CD4-positive, alpha-beta T cell treated with Interferon alpha-2 for 1 hour (primary cell): Measurements from ENCODE around the gene TMEM192.
A peak's percentile ranks its signal among the peaks of the same experiment; 100 is the strongest.
"Not testable (repeated sequence)": the region's sequence is repeated elsewhere in the genome, so short reads cannot be mapped to it uniquely, and the experiment has no call there.

Source experiments
- DNase-seq, 2 donors: peaks; one replicate each; pipeline ENCODE4 v3.0.0-alpha.2; 2020 to 2022

The TMEM192 gene

GRCh38 chr4:165112368-165113121, at the start of gene TMEM192:
TSS of gene TMEM192 (minus strand) at chr4:165112860. CDS start at chr4:165112773, 87 bp downstream.
- peak; percentile 88 to 93 for DNase-seq

DNA sequence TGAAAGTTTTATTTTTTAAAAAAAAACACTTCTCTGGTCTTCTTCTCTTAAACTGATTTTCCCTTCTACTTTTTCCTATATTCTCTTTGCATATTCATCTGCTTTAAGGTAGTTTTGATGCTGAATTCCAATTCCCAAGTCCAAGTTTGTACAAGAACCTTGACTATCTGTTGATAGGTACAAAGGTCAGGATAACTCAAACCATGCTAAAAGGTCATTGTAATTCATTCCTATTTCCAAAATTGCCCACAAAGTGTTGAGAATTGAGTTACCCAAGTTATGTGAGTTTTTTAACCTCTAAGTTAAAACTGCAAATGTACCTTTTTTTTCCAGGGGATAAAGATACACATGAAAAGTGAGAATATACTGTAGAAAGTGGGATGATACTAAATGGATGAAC, 46.1 kb upstream of the TMEM192 start:
- no peak for DNase-seq

GRCh38 chr4:165156906-165157305, 44.2 kb upstream of the TMEM192 start:
- DNase-seq: no peak

- DNase-seq: no peak
These were observed 41.8 kb upstream of the TMEM192 start for GRCh38 chr4:165154482-165154881.

DNA sequence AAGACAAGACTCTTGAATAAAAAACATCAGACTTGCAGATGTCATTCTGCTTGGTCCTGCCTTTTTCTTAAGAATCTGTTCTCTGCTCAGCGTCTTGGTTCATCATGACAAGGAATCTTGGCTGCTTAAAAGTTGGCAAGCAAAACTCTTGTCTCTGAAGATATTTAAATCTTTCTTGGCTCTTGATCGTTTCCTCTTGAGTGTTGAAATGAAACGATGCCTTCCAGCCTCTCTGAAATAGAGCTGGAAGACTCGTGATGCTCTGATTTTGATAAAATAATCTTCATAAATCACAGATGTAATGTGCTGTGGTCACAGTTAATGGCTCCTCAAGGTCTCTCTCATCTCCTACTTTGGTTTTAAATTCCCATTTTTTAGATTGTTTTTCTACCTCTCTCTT, 39.9 kb upstream of the TMEM192 start:
- DNase-seq: no peak

DNA sequence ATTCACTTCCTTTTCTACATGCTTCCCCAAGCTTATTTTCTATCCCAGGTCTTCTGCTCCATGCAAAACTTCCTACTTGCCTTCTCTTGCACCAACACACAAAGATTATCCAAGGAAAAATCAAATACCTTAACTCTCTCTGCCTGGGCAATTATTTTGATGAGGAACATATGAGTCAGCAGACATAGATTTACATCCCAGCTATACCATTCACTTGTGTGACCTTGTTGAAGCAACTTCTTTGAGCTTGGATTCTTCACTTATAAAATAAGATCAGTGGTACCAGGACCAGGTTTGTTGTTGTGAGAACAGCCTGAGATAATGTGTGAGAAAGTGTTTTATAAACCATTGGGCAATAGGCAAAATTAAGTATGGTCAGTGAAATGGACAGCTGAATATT, 39.1 kb upstream of the TMEM192 start:
- DNase-seq: no peak

DNA sequence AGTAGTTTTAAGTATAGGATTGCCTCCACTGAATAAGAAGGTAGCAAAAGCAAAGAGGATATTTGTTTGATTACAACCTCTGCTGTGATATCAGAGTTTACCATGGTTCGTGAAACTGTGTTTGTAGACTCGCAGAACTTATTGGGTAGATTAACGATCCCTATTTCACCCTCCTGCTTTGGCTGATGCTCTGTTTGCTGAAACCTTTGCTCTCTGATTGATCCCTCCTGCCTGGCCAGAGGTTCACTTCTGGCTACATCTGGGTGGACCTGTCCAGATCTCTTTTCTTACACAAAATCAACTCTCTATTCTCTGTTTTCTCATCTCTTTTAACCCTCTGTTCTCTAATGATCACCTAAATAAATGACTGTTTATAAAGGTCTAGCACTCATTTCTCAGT, 37.9 kb upstream of the TMEM192 start:
- no peak for DNase-seq

- DNase-seq: no peak
These were observed 26.2 kb upstream of the TMEM192 start for GRCh38 chr4:165138843-165139242.

- DNase-seq: no peak
These were observed 24.5 kb upstream of the TMEM192 start for GRCh38 chr4:165137205-165137604.

DNA sequence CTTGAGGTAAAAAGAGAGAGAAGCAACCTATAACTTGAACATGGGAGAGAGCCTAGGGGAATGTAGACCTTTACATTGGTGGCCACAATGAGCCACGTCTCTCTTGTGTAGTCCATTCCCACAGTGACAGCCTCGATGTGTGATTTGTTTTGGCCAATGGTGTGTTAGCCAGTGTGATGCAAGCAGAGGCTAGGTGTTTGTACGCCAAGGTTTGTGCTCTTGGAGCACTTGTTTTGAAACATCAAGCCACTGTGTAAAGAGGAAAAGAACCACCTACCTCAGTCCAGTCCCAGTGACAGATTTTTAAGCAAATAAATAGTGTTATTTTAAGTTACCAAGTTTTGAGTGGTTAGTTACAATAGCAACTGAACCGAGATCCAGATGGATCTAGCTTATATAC, 23.9 kb upstream of the TMEM192 start:
- no peak for DNase-seq

DNA sequence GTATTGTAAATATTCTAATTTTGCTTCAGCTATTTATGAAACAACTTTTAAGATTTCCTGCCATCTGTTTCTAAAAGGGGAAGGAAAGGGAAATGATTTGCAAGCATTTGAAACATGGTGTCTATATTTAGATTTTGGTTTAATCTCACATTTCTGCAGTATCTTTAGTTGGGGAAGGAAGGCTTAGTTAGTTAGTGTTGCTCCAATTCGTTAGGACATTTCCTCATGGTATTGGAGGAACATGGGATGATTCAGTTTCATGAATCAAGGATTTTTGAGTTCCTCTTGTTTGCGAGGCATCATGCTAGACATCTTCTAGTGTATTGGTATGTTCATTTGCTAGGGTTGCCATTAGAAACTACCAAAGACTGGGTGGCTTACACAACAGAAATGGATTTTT, 20.5 kb upstream of the TMEM192 start:
- DNase-seq: no peak

GRCh38 chr4:165131247-165131832, 18.7 kb upstream of the TMEM192 start:
- peak; percentile 72 to 79 for DNase-seq

- no peak for DNase-seq
These were observed 17.3 kb upstream of the TMEM192 start for GRCh38 chr4:165129924-165130323.

DNA sequence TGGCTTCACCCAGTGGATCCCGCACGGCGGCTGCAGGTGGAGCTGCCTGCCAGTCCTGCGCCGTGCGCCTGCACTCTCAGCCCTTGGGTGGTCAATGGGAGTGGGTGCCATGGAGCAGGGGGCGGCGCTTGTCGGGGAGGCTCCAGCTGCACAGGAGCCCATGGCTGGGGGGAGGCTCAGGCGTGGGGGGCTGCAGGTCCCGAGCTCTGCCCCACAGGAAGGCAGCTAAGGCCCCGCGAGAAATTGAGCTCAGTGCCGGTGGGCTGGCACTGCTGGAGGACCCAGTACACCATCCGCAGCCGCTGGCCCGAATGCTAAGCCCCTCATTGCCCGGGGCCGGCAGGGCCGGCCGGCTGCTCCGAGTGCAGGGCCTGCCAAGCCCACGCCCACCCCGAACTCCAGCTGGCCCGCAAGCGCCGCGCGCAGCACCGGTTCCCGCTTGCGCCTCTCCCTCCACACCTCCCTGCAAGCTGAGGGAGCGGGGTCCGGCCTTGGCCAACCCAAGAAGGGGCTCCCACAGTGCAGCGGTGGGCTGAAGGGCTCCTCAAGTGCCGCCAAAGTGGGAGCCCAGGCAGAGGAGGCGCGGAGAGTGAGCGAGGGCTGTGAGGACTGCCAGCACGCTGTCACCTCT, 13.3 kb upstream of the TMEM192 start:
- not testable (repeated sequence) for DNase-seq

DNA sequence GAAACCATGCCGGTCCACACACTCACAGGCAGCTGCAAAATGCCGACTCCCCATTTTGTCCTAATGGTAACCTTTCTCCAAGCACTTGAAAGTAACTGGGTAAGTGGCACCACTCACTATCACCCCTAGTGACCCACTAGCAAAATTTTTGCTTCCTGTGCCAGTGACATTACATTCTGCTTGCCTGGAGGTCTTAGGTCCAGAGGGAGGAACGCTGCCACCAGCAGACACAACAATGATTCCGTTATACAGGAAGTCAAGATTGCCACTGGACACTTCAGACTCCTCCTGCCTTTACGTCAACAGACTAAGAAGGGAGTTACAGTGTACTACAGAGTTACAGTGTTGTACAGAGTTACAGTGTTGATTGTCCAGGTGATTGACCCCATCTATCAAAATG, 11.8 kb upstream of the TMEM192 start:
- no peak for DNase-seq

DNA sequence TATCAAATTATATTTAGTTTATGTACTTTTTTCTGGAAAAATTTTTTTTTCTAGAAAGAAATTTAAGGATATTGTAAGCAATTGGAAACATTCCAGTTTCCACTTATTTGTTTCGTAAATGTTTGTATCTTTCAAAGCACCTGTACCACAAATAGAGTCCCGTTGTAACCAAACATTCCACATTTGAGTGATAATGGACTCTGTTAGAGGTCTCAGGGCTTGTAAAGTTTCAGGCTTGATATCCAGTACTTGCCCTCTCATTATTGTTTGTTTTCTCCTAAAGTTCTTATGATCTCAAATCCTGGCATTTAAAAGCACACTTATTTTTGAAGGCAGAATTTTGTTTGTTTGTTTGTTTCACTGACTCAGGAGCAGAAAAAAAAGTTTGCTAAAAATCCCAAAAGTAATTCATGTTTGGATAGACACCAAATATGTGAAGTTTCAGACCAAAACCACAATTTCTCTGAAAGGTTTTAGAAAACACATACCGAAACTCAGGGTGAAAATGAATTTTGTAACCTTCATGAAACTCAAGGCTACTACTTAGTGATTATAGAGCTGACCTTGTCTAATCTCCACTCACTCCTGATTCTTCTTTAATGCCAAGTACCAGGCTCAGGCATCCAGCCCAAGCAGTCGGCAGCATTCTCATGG, 5.7 kb upstream of the TMEM192 start:
- no peak for DNase-seq

- no peak for DNase-seq
These were observed 2.6 kb upstream of the TMEM192 start for GRCh38 chr4:165115301-165115700.

DNA sequence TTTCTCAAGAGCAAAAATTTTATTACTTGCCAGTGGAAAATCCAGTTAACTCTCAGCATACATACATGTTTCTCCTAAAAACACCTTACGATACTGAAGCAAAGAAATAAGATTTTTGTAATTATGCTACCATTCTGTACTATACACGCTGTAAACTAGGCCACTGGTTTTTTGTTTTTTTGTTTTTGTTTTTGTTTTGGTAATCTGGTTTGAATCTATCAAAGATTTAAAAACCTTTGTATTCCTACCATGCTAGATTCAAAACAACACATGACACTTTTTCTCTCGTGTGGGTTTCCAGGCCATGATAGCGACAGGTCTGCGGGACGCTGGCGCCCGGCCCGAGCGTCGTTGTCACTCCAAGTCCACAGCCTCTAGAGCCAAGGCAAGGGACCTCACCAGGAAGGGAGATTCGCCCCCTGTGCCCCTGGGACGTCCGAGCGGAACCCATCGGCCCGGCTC, 723 bp downstream of the TMEM192 start:
- DNase-seq: no peak

DNA sequence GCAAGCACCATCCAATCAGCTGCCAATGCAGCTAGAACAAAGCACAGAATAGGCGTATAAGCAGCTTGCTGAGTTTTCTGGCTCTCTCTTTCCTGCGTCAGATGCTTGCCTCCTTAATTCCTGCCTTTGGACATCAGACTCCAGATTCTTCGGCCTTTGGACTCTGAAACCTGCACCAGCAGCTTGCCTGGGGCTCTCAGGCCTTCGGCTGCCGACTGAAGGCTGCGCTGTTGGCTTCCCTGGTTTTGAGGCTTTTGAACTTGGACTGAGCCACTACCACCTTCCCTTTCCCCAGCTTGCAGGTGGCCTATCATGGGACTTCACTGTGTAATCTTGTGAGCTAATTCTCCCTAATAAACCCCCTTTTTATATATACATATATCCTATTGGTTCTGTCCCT, 6.1 kb downstream of the TMEM192 start:
- no peak for DNase-seq

DNA sequence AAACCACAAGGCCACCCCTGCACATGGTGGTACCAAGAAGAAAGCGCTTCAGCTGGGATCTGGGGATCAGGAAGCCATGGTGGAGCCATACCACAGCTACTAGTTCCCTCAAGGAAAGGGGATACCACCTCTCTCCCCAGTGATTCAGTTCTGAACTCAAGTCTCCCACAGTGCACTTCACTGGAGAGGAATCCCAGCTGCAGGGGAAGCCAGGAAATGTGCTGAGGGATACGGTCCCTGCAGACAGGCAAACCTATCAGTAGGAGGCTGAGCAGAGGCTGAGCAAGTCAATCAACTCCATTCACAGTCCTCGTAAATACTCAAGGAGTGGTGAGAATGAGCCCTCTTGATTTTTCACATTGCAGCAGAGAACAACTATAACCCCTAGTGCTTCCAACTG, 11.0 kb downstream of the TMEM192 start:
- no peak for DNase-seq

- peak in 1 of 2 donors; percentile 18 for DNase-seq
These were observed 15.9 kb downstream of the TMEM192 start for GRCh38 chr4:165096776-165097175.

- no peak for DNase-seq
These were observed 17.4 kb downstream of the TMEM192 start for GRCh38 chr4:165095291-165095690.

DNA sequence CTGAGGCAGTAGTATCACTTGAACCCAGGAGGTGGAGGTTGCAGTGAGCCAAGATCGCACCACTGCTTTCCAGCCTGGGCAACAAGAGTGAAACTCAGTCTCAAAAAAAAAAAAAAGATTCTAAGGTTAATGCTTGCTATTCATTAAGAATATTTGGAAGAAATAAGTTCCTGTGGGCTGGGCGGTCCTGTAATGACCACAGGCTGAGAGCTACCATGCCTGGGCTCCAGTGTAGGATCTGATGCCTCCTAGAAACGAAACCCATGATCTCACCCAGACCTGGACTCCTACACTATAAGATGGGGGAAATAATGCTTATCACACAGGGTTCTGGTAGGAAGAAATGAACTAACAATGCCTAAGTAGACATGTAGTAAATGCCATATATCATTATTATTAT, 17.8 kb downstream of the TMEM192 start:
- no peak for DNase-seq

GRCh38 chr4:165092187-165092586, 20.5 kb downstream of the TMEM192 start:
- DNase-seq: not testable (repeated sequence)
